Measurements from ENCODE around the gene MARK3. TPM values are rescaled to one million over a fixed set of nuclear protein-coding genes. Genes with fewer than 3 reads are reported as not detected.

MARK3 gene
- total and polyA plus RNA-seq, 2 of the 13 experiments (the other 11 are each of a cell fraction or from before 2014, with no cell fraction given) = 47.7 to 56.6 TPM

DNA sequence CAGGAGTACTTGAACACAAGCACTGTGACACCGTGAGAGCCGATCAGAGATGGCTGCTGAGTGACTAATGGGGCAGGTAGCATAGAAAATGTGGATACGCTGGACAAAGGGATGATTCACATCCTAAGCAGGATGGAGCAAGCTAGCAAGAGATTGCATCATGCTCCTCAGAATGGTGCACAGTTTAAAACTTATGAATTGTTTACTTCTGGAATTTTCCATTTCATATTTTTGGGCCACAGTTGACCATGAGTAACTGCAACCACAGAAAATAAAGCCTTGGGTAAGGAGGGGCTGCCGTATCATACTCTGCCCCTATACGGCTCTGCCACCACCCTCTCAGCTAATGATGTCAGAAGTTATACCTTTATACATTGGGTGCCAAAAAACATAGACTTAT is 23.3 kb upstream of the MARK3 start (continued):
- TF ChIP-seq, protein P1, sequence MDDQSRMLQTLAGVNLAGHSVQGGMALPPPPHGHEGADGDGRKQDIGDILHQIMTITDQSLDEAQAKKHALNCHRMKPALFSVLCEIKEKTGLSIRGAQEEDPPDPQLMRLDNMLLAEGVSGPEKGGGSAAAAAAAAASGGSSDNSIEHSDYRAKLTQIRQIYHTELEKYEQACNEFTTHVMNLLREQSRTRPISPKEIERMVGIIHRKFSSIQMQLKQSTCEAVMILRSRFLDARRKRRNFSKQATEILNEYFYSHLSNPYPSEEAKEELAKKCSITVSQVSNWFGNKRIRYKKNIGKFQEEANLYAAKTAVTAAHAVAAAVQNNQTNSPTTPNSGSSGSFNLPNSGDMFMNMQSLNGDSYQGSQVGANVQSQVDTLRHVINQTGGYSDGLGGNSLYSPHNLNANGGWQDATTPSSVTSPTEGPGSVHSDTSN (CRISPR knock-in tag; IDR thresholded peaks at IDR 0.05; ENCODE audit: borderline replicate concordance) = no peak
- TF ChIP-seq, protein P2, sequence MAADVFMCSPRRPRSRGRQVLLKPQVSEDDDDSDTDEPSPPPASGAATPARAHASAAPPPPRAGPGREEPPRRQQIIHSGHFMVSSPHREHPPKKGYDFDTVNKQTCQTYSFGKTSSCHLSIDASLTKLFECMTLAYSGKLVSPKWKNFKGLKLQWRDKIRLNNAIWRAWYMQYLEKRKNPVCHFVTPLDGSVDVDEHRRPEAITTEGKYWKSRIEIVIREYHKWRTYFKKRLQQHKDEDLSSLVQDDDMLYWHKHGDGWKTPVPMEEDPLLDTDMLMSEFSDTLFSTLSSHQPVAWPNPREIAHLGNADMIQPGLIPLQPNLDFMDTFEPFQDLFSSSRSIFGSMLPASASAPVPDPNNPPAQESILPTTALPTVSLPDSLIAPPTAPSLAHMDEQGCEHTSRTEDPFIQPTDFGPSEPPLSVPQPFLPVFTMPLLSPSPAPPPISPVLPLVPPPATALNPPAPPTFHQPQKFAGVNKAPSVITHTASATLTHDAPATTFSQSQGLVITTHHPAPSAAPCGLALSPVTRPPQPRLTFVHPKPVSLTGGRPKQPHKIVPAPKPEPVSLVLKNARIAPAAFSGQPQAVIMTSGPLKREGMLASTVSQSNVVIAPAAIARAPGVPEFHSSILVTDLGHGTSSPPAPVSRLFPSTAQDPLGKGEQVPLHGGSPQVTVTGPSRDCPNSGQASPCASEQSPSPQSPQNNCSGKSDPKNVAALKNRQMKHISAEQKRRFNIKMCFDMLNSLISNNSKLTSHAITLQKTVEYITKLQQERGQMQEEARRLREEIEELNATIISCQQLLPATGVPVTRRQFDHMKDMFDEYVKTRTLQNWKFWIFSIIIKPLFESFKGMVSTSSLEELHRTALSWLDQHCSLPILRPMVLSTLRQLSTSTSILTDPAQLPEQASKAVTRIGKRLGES (CRISPR knock-in tag; IDR thresholded peaks at IDR 0.05; ENCODE audit: borderline replicate concordance) = no peak
- TF ChIP-seq, protein P3, sequence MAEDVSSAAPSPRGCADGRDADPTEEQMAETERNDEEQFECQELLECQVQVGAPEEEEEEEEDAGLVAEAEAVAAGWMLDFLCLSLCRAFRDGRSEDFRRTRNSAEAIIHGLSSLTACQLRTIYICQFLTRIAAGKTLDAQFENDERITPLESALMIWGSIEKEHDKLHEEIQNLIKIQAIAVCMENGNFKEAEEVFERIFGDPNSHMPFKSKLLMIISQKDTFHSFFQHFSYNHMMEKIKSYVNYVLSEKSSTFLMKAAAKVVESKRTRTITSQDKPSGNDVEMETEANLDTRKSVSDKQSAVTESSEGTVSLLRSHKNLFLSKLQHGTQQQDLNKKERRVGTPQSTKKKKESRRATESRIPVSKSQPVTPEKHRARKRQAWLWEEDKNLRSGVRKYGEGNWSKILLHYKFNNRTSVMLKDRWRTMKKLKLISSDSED (CRISPR knock-in tag; IDR thresholded peaks at IDR 0.05) = no peak
- TF ChIP-seq, protein P4, sequence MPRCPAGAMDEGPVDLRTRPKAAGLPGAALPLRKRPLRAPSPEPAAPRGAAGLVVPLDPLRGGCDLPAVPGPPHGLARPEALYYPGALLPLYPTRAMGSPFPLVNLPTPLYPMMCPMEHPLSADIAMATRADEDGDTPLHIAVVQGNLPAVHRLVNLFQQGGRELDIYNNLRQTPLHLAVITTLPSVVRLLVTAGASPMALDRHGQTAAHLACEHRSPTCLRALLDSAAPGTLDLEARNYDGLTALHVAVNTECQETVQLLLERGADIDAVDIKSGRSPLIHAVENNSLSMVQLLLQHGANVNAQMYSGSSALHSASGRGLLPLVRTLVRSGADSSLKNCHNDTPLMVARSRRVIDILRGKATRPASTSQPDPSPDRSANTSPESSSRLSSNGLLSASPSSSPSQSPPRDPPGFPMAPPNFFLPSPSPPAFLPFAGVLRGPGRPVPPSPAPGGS (CRISPR knock-in tag; IDR thresholded peaks at IDR 0.05) = no peak
- TF ChIP-seq FOXK1 (CRISPR knock-in tag; IDR thresholded peaks at IDR 0.05; ENCODE audit: borderline replicate concordance, low read depth) (no peak), XRCC5 (optimal IDR thresholded peaks at IDR 0.05; ENCODE audit: low read length) (no peak), ZFP62 (CRISPR knock-in tag; IDR thresholded peaks at IDR 0.05) (no peak), PTBP1 (IDR thresholded peaks at IDR 0.05; ENCODE audit: low read depth, low read length, poor library complexity, severe bottlenecking) (no peak), CBX2 (IDR thresholded peaks at IDR 0.05; ENCODE audit: low read depth, low read length) (no peak), CBX2 (CRISPR knock-in tag; IDR thresholded peaks at IDR 0.05; ENCODE audit: low read depth) (no peak), RFX1 (IDR thresholded peaks at IDR 0.05) (no peak), JUNB (CRISPR knock-in tag; IDR thresholded peaks at IDR 0.05; ENCODE audit: borderline replicate concordance) (no peak), ZNF720 (CRISPR knock-in tag; IDR thresholded peaks at IDR 0.05) (no peak), JUN (CRISPR knock-in tag; IDR thresholded peaks at IDR 0.05) (0 out of 2 replicates have a peak, but pooled peaks have one; percentile 38), NCOA5 (CRISPR knock-in tag; IDR thresholded peaks at IDR 0.05) (no peak), ZNF432 (CRISPR knock-in tag; IDR thresholded peaks at IDR 0.05; ENCODE audit: borderline replicate concordance) (no peak), MIER2 (CRISPR knock-in tag; IDR thresholded peaks at IDR 0.05) (no peak), ZNF883 (CRISPR knock-in tag; IDR thresholded peaks at IDR 0.05; ENCODE audit: not compliant biosample characterization) (no peak), ZBTB8A (CRISPR knock-in tag; IDR thresholded peaks at IDR 0.05; ENCODE audit: borderline replicate concordance, low read depth) (no peak), NR2F2 (IDR thresholded peaks at IDR 0.05; ENCODE audit: borderline replicate concordance, low read depth) (no peak)
- TF ChIP-seq, protein P5, sequence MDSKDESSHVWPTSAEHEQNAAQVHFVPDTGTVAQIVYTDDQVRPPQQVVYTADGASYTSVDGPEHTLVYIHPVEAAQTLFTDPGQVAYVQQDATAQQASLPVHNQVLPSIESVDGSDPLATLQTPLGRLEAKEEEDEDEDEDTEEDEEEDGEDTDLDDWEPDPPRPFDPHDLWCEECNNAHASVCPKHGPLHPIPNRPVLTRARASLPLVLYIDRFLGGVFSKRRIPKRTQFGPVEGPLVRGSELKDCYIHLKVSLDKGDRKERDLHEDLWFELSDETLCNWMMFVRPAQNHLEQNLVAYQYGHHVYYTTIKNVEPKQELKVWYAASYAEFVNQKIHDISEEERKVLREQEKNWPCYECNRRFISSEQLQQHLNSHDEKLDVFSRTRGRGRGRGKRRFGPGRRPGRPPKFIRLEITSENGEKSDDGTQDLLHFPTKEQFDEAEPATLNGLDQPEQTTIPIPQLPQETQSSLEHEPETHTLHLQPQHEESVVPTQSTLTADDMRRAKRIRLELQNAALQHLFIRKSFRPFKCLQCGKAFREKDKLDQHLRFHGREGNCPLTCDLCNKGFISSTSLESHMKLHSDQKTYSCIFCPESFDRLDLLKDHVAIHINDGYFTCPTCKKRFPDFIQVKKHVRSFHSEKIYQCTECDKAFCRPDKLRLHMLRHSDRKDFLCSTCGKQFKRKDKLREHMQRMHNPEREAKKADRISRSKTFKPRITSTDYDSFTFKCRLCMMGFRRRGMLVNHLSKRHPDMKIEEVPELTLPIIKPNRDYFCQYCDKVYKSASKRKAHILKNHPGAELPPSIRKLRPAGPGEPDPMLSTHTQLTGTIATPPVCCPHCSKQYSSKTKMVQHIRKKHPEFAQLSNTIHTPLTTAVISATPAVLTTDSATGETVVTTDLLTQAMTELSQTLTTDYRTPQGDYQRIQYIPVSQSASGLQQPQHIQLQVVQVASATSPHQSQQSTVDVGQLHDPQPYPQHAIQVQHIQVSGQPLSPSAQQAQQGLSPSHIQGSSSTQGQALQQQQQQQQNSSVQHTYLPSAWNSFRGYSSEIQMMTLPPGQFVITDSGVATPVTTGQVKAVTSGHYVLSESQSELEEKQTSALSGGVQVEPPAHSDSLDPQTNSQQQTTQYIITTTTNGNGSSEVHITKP (CRISPR knock-in tag; IDR thresholded peaks at IDR 0.05; ENCODE audit: low read depth) = no peak
